ENCODE measurements around the gene MAD1L1. TPM values are rescaled to one million over a fixed set of nuclear protein-coding genes. Genes with fewer than 3 reads are reported as not detected.

MAD1L1 gene
- total and polyA plus RNA-seq, 2 of the 8 experiments (the other 6 are each of a cell fraction or from before 2014, with no cell fraction given) = 40.4 to 44.6 TPM

DNA sequence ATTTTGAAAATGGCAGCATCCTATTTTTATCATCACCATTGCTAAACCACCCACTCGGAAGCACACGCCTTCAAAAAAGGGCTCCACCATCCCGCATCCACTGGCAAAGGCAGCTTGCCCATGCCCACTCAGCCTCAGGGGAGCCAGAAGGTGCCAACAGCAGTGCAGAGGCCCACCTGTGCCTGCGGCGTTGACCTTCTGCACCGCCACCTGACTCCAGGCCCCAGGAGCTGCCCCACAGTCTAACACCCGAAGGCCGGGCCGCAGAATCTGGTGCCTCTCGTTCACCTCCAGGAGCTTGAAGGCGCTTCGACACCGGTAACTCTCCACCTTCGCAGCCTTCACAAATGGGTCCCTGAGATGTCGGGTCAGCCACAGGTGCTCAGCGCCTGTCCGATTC lies 6.5 kb upstream of the MAD1L1 start:
- Histone ChIP-seq H4K20me1 (replicated peaks in 1 of 2; ENCODE audit: control insufficient read depth in 1 of 2, insufficient read depth in 2 of 2, low read length in 2 of 2) (peaks cover 0 to 8% of the 10 kb centered on the region in 2 experiments), H2BK12ac (ENCODE audit: low read depth, low read length) (no peak overlapping the region), H3K4me2 (ENCODE audit: insufficient read depth in 1 of 2, low read depth in 2 of 2, low read length in 2 of 2) (no peak overlapping the region), H2AK5ac (ENCODE audit: low read depth, low read length) (no peak overlapping the region), H3K9ac (replicated peaks in 1 of 4; ENCODE audit: extremely low read depth in 1 of 4, low read depth in 3 of 4, low read length in 3 of 4) (no peak overlapping the region), H2BK5ac (ENCODE audit: low read depth, low read length) (no peak overlapping the region), H3K79me1 (ENCODE audit: low read depth, low read length) (peaks cover 2% of the 10 kb centered on the region; the same call in 1 of the 2 replicates), H3K23ac (ENCODE audit: insufficient read length) (no peak overlapping the region), H3K27me3 (replicated peaks in 1 of 4; ENCODE audit: control insufficient read depth in 3 of 4, extremely low read depth in 1 of 4, insufficient read depth in 3 of 4, low read length in 3 of 4) (no peaks in the 10 kb centered on the region; a peak in 1 of 7 replicates), H3K9me3 (ENCODE audit: insufficient read depth in 2 of 2, low read depth in 1 of 2, low read length in 1 of 2) (no peaks in the 10 kb centered on the region), H3K56ac (replicated peaks; ENCODE audit: insufficient read length, low read depth, low read length) (no peak overlapping the region), H3K79me2 (ENCODE audit: control insufficient read depth in 1 of 2, insufficient read depth in 2 of 2, low read length in 2 of 2) (peaks cover 0 to 24% of the 10 kb centered on the region in 2 experiments; a peak in 2 of 4 replicates), H2BK120ac (replicated peaks; ENCODE audit: low read depth, low read length) (no peak overlapping the region), H3K14ac (ENCODE audit: insufficient read length) (no peak overlapping the region), H4K8ac (ENCODE audit: extremely low read depth, insufficient read depth, low read length) (no peak overlapping the region), H2AFZ (ENCODE audit: low read length) (no peak overlapping the region), H4K91ac (replicated peaks; ENCODE audit: insufficient read length, low read length) (no peak overlapping the region), H2BK20ac (ENCODE audit: low read length) (no peak overlapping the region), H4K5ac (ENCODE audit: insufficient read length, low read depth, low read length) (no peak overlapping the region), H3K18ac (ENCODE audit: extremely low read depth, low read length) (no peak overlapping the region), H3K36me3 (ENCODE audit: control insufficient read depth in 2 of 4, insufficient read depth in 4 of 4, low read length in 3 of 4) (peaks cover 18 to 46% (median 37%) of the 10 kb centered on the region in 4 experiments), H3K27ac (ENCODE audit: low read depth, low read length) (no peak overlapping the region), H2BK15ac (ENCODE audit: low read length) (no peak overlapping the region), H3K4ac (replicated peaks; ENCODE audit: insufficient read length, low read depth, low read length) (no peak overlapping the region), H3K4me1 (replicated peaks in 1 of 4; ENCODE audit: control insufficient read depth in 3 of 4, insufficient read depth in 4 of 4, low read length in 3 of 4) (peaks cover 0 to 9% (median 4%) of the 10 kb centered on the region in 4 experiments; a peak in 4 of 7 replicates), H3K4me3 (ENCODE audit: extremely low read depth in 1 of 4, insufficient read depth in 2 of 4, low read depth in 3 of 4, low read length in 4 of 4) (no peak overlapping the region), H3K23me2 (ENCODE audit: low read depth, low read length) (peaks cover 3% of the 10 kb centered on the region; the same call in 1 of the 2 replicates)
- ChIA-PET CTCF (ENCODE audit: partially characterized antibody) (interaction anchor here (3.2 kb wide), 1 partner anchor 109 kb away, joined by 16 read pairs; no protein-coding TSS in a partner anchor), POLR2A (ENCODE audit: partially characterized antibody) (interaction anchor here (1.0 to 1.2 kb wide), 2 partner anchors 9 to 105 kb away, joined by 3 read pairs; no protein-coding TSS in a partner anchor)
- TF ChIP-seq SAP30 (IDR thresholded peaks at IDR 0.05; ENCODE audit: insufficient read depth, insufficient replicate concordance, low read length) (no peak), CBX8 (IDR thresholded peaks at IDR 0.05; ENCODE audit: borderline replicate concordance, low read depth, low read length) (no peak), SP4 (IDR thresholded peaks at IDR 0.05; ENCODE audit: low read length) (no peak), JUND (IDR thresholded peaks at IDR 0.05; ENCODE audit: low read length) (no peak), EP300 (IDR thresholded peaks at IDR 0.05; ENCODE audit: borderline replicate concordance in 1 of 2, low read depth in 2 of 2, low read length in 2 of 2) (no peak), GTF2F1 (IDR thresholded peaks at IDR 0.05; ENCODE audit: borderline replicate concordance, low read depth, low read length) (no peak), SIRT6 (IDR thresholded peaks at IDR 0.05; ENCODE audit: low read length) (no peak), SP2 (IDR thresholded peaks at IDR 0.05; ENCODE audit: low read length) (no peak), KDM1A (IDR thresholded peaks at IDR 0.05; ENCODE audit: borderline replicate concordance, low read length) (no peak), TBP (IDR thresholded peaks at IDR 0.05; ENCODE audit: low read depth, low read length) (no peak), HDAC6 (IDR thresholded peaks at IDR 0.05; ENCODE audit: low read depth, low read length) (no peak), RBBP5 (IDR thresholded peaks at IDR 0.05; ENCODE audit: borderline replicate concordance, low read depth, low read length) (no peak), POLR2AphosphoS5 (IDR thresholded peaks at IDR 0.05; ENCODE audit: low read depth, low read length) (no peak)
- TF ChIP-seq, protein P1, sequence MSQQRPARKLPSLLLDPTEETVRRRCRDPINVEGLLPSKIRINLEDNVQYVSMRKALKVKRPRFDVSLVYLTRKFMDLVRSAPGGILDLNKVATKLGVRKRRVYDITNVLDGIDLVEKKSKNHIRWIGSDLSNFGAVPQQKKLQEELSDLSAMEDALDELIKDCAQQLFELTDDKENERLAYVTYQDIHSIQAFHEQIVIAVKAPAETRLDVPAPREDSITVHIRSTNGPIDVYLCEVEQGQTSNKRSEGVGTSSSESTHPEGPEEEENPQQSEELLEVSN (IDR thresholded peaks at IDR 0.05) = no peak
- DNase-seq (ENCODE audit: low read depth in 1 of 2, low spot score in 2 of 2) (no peak), FAIRE-seq (no peak)
- 95% methylated on average over 17 of the region's 17 CpGs; no CpG with 5 or more reads in 1 of the 2 experiments for WGBS, 2 experiments (ENCODE audit: extremely low coverage in 1 of 2, insufficient coverage in 1 of 2, insufficient read length in 1 of 2, insufficient replicate concordance in 2 of 2, low coverage in 1 of 2, low lambda C conversion rate in 2 of 2, missing lambda C conversion rate in 1 of 2)
